Neural progenitor cell (in vitro differentiated cells): Measurements from ENCODE around the gene SRCIN1. TPM values are rescaled to one million over a fixed set of nuclear protein-coding genes. Genes with fewer than 3 reads are reported as not detected.

Experiments
- DNase-seq: peaks from one replicate; pipeline ENCODE4 v3.0.0-alpha.2; 2016; ENCODE audit warnings: low spot score
- H2AFZ ChIP-seq: fragments of 200-600 bp; sonication (generic); replicated peaks from 2 replicates; pipeline ENCODE4 v1.6.1; 2016; ENCODE audit warnings: antibody characterized with exemption
- H3F3A ChIP-seq: fragments of 200-600 bp; sonication (generic); 2 replicates; pipeline ENCODE4 v1.6.1; 2016; ENCODE audit warnings: antibody characterized with exemption, low read depth
- H3K27ac ChIP-seq: fragments of 200-600 bp; sonication (generic); 2 replicates; pipeline ENCODE4 v1.5.1; 2016; ENCODE audit warnings: mild to moderate bottlenecking
- H3K27me3 ChIP-seq: fragments of 200-600 bp; sonication (generic); 2 replicates; pipeline ENCODE4 v1.6.1; 2016; ENCODE audit warnings: mild to moderate bottlenecking, moderate library complexity
- H3K36me3 ChIP-seq: fragments of 200-600 bp; sonication (generic); 2 replicates; pipeline ENCODE4 v1.5.1; 2016
- H3K4me1 ChIP-seq: fragments of 200-600 bp; sonication (generic); 2 replicates; pipeline ENCODE4 v1.6.1; 2016; ENCODE audit warnings: mixed run types
- H3K4me2 ChIP-seq: fragments of 200-600 bp; sonication (generic); 2 replicates; pipeline ENCODE4 v1.6.1; 2016
- H3K4me3 ChIP-seq: fragments of 200-600 bp; sonication (generic); 2 replicates; pipeline ENCODE4 v1.5.1; 2016
- H3K79me2 ChIP-seq: fragments of 200-600 bp; sonication (generic); 2 replicates; pipeline ENCODE4 v1.6.1; 2016; ENCODE audit warnings: low read depth
- H3K9ac ChIP-seq: fragments of 200-600 bp; sonication (generic); 2 replicates; pipeline ENCODE4 v1.6.1; 2016
- H3K9me3 ChIP-seq: fragments of 200-600 bp; sonication (generic); 2 replicates; pipeline ENCODE4 v1.5.1; 2016; ENCODE audit warnings: low read depth
- H4K20me1 ChIP-seq: fragments of 200-600 bp; sonication (generic); 2 replicates; pipeline ENCODE4 v1.6.1; 2016; ENCODE audit warnings: low read depth
- H3K27ac Mint-ChIP-seq: 3 replicates; pipeline ENCODE4 v1.8.0; 2021; ENCODE audit warnings: mixed read lengths
- H3K27me3 Mint-ChIP-seq: 2 replicates; pipeline ENCODE4 v1.8.0; 2022; ENCODE audit warnings: low read depth, mild to moderate bottlenecking, inconsistent platforms, moderate library complexity, mixed read lengths; ENCODE audit not compliant: insufficient read depth
- H3K36me3 Mint-ChIP-seq: 3 replicates; pipeline ENCODE4 v1.8.0; 2021; ENCODE audit warnings: mixed read lengths
- H3K4me1 Mint-ChIP-seq: 3 replicates; pipeline ENCODE4 v1.8.0; 2021; ENCODE audit warnings: mixed read lengths
- H3K4me3 Mint-ChIP-seq: 3 replicates; pipeline ENCODE4 v1.8.0; 2021; ENCODE audit warnings: mild to moderate bottlenecking, moderate library complexity, mixed read lengths
- H3K9me3 Mint-ChIP-seq: 3 replicates; pipeline ENCODE4 v1.8.0; 2020; ENCODE audit warnings: mixed read lengths
- EZH2 ChIP-seq: fragments of 200-600 bp; sonication (generic); IDR thresholded peaks from 2 replicates; pipeline ENCODE4 v1.6.1; 2017; ENCODE audit warnings: antibody characterized with exemption, mild to moderate bottlenecking, moderate library complexity
- EZH2phosphoT487 ChIP-seq: fragments of 200-600 bp; sonication (generic); IDR thresholded peaks from 2 replicates; pipeline ENCODE4 v1.6.1; 2017; ENCODE audit warnings: antibody characterized with exemption
- total RNA-seq: library from RNA; depleted of rRNA; stranded (reverse); fragments of >200 nt; gene quantifications from 2 replicates; pipeline ENCODE4 v1.2.3, GENCODE V29; 2015; ENCODE audit warnings: low replicate concordance
- TF ChIP-seq, protein P1 (sequence below): fragments of 200-600 bp; sonication (generic); IDR thresholded peaks from 2 replicates; pipeline ENCODE4 v1.5.1; 2017; ENCODE audit warnings: antibody characterized with exemption, mild to moderate bottlenecking

SRCIN1 gene
- total RNA-seq, 1 donor from 2014 or later: 3.8 TPM

DNA sequence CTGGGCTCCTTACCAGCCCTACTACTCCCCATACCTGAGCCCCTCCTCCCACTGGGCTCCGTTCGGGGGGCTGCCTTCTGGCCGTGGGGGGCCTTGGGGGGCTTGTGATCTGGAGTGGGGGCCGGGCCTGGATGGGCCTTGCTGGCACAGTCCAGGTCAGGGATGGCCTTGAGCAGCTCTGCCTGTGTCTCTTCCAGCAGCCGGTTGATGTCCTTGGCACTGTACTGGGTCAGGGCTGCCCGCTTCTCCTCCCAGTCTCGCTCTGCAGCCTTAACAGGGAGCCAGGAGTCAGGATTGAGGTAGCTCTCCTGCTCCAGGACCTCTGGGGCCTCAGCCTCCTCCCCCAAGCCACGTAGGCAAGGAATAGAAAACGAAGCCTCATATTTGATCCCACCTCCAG, 54.6 kb downstream of the SRCIN1 start:
- Histone ChIP-seq H3K9me3 (no peaks in the 10 kb centered on the region), H3K36me3 (no peaks in the 10 kb centered on the region), H3K9ac (no peak overlapping the region), H4K20me1 (no peaks in the 10 kb centered on the region), H3K79me2 (no peaks in the 10 kb centered on the region), H3K4me3 (no peak overlapping the region), H3K4me1 (no peaks in the 10 kb centered on the region), H3F3A (peaks cover 3% of the 10 kb centered on the region), H3K27ac (no peak overlapping the region), H3K4me2 (no peak overlapping the region), H2AFZ (no peak overlapping the region), H3K27me3 (no peaks in the 10 kb centered on the region)
- no peaks in the 10 kb centered on the region for H3K9me3 Mint-ChIP-seq
- H3K4me1 Mint-ChIP-seq: peaks cover 4% of the 10 kb centered on the region
- H3K27ac Mint-ChIP-seq: no peak overlapping the region
- TF ChIP-seq EZH2 (no peak), EZH2phosphoT487 (no peak)
- TF ChIP-seq, protein P1, sequence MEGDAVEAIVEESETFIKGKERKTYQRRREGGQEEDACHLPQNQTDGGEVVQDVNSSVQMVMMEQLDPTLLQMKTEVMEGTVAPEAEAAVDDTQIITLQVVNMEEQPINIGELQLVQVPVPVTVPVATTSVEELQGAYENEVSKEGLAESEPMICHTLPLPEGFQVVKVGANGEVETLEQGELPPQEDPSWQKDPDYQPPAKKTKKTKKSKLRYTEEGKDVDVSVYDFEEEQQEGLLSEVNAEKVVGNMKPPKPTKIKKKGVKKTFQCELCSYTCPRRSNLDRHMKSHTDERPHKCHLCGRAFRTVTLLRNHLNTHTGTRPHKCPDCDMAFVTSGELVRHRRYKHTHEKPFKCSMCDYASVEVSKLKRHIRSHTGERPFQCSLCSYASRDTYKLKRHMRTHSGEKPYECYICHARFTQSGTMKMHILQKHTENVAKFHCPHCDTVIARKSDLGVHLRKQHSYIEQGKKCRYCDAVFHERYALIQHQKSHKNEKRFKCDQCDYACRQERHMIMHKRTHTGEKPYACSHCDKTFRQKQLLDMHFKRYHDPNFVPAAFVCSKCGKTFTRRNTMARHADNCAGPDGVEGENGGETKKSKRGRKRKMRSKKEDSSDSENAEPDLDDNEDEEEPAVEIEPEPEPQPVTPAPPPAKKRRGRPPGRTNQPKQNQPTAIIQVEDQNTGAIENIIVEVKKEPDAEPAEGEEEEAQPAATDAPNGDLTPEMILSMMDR: no peak
- H3K27me3 Mint-ChIP-seq: peaks cover 6% of the 10 kb centered on the region
- H3K4me3 Mint-ChIP-seq: no peak overlapping the region
- peaks cover 15% of the 10 kb centered on the region for H3K36me3 Mint-ChIP-seq
- no peak for DNase-seq

DNA sequence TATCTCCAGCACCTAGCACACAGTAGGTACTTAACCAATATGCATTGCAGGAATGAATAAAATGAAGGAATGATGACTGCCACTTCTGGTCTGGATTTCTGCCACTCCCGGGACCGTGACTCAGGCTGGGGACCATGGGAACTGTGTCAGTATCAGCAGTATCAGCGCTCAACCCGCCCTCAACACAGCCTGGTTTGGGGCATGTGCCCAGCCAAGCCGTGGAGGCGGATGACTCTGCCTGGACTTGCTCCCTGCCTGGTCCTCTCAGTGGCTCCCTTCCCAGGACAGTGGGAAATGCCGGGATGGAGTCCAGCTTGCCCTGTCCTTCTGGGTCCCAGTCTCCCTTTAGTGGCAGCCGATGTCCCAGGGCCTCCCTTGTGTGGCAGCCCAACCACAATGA, 55.1 kb downstream of the SRCIN1 start:
- H2AFZ ChIP-seq: no peak overlapping the region
- peaks cover 6% of the 10 kb centered on the region for H3K27me3 Mint-ChIP-seq
- peaks cover 4% of the 10 kb centered on the region for H3K4me1 Mint-ChIP-seq
- H3K27ac ChIP-seq: no peak overlapping the region
- peaks cover 15% of the 10 kb centered on the region for H3K36me3 Mint-ChIP-seq
- no peaks in the 10 kb centered on the region for H3K9me3 ChIP-seq
- H3K4me3 Mint-ChIP-seq: no peak overlapping the region
- DNase-seq: no peak
- H3K9ac ChIP-seq: no peak overlapping the region
- H3K27me3 ChIP-seq: no peaks in the 10 kb centered on the region
- no peak overlapping the region for H3K27ac Mint-ChIP-seq
- H3K4me3 ChIP-seq: no peak overlapping the region
- H3K4me2 ChIP-seq: no peak overlapping the region
- no peaks in the 10 kb centered on the region for H3K9me3 Mint-ChIP-seq
- TF ChIP-seq EZH2phosphoT487 (no peak), EZH2 (no peak)
- TF ChIP-seq, protein P1: no peak
- no peaks in the 10 kb centered on the region for H4K20me1 ChIP-seq
- H3K79me2 ChIP-seq: no peaks in the 10 kb centered on the region
- no peaks in the 10 kb centered on the region for H3K4me1 ChIP-seq
- peaks cover 3% of the 10 kb centered on the region for H3F3A ChIP-seq
- H3K36me3 ChIP-seq: no peaks in the 10 kb centered on the region

DNA sequence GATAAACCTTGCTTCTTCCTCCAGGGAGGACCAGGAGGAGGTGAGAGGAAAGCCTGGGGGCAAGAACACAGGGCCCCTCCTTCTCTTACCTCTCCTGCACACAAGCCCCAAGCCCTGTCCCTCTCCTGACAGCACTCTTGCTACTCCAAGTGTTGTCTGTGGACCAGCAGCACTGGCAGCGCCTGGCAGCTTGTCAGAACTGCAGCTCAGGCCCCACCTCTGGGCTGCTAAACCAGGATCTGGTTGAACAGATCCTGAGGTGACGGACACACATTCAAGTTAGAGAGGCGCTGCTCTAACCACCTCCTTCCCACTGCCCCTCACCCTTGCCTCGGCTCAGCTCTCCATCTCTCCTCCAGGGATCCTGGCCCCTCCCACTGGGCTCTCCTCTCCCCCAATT, 56.5 kb downstream of the SRCIN1 start:
- no peaks in the 10 kb centered on the region for H3K4me1 ChIP-seq
- no peak for TF ChIP-seq EZH2phosphoT487
- TF ChIP-seq, protein P1: no peak
- TF ChIP-seq EZH2: no peak
- no peak overlapping the region for H3K9ac ChIP-seq
- Mint-ChIP-seq H3K27ac (no peak overlapping the region), H3K27me3 (peaks cover 6% of the 10 kb centered on the region), H3K36me3 (peaks cover 12% of the 10 kb centered on the region), H3K9me3 (no peaks in the 10 kb centered on the region), H3K4me3 (no peak overlapping the region), H3K4me1 (peaks cover 1% of the 10 kb centered on the region)
- no peaks in the 10 kb centered on the region for H4K20me1 ChIP-seq
- no peaks in the 10 kb centered on the region for H3K79me2 ChIP-seq
- H3K4me2 ChIP-seq: no peak overlapping the region
- H2AFZ ChIP-seq: no peak overlapping the region
- no peak overlapping the region for H3K27ac ChIP-seq
- no peaks in the 10 kb centered on the region for H3K36me3 ChIP-seq
- no peak overlapping the region for H3K4me3 ChIP-seq
- peaks cover 3% of the 10 kb centered on the region for H3F3A ChIP-seq
- no peak for DNase-seq
- no peaks in the 10 kb centered on the region for H3K9me3 ChIP-seq
- no peaks in the 10 kb centered on the region for H3K27me3 ChIP-seq
